NCI-H2029 treated with DMSO at 0.1 percent for 48 hours (cell line): ENCODE data around the gene PLEKHM3.

Experiments
- DNase-seq: peaks from one replicate; lab custom pipeline; 2025; lab: John Stamatoyannopoulos, UW

PLEKHM3 gene

GRCh38 chr2:207791579-207792243 lies 233.6 kb downstream of the PLEKHM3 start:
- DNase-seq, result no peak

GRCh38 chr2:207790898-207791297 lies 234.4 kb downstream of the PLEKHM3 start:
- DNase-seq, result no peak

- DNase-seq, result no peak
Measured at GRCh38 chr2:207787800-207788199, 237.5 kb downstream of the PLEKHM3 start.

GRCh38 chr2:207787017-207787416 lies 238.3 kb downstream of the PLEKHM3 start:
- DNase-seq, result no peak

- no peak for DNase-seq
Measured at GRCh38 chr2:207784898-207785297, 240.4 kb downstream of the PLEKHM3 start.

GRCh38 chr2:207783514-207783913 lies 241.8 kb downstream of the PLEKHM3 start:
- no peak for DNase-seq

- no peak for DNase-seq
Measured at GRCh38 chr2:207782238-207783030, 242.9 kb downstream of the PLEKHM3 start.

- DNase-seq, result no peak
Measured at GRCh38 chr2:207779523-207779922, 245.8 kb downstream of the PLEKHM3 start.

- no peak for DNase-seq
Measured at GRCh38 chr2:207778298-207778882, 246.9 kb downstream of the PLEKHM3 start.

- DNase-seq, result no peak
Measured at GRCh38 chr2:207777124-207777523, 248.2 kb downstream of the PLEKHM3 start.

- DNase-seq, result no peak
Measured at GRCh38 chr2:207775473-207775872, 249.9 kb downstream of the PLEKHM3 start.

GRCh38 chr2:207772844-207773205 lies 252.5 kb downstream of the PLEKHM3 start:
- DNase-seq, result no peak

GRCh38 chr2:207772081-207772843 lies 253.1 kb downstream of the PLEKHM3 start:
- no peak for DNase-seq

GRCh38 chr2:207771421-207771820 lies 253.9 kb downstream of the PLEKHM3 start:
- DNase-seq, result no peak
